IPS-NIHi7 (cell line): ENCODE measurements around the gene PAX7.
A peak's percentile ranks its signal among the peaks of the same experiment; 100 is the strongest.
"Not testable (repeated sequence)": the region's sequence is repeated elsewhere in the genome, so short reads cannot be mapped to it uniquely, and the experiment has no call there.

Source experiments
- DNase-seq: peaks from one replicate; pipeline ENCODE4 v3.0.0; 2012; ENCODE audit warnings: mixed read lengths; ENCODE audit errors: extremely low spot score

PAX7 gene

DNA sequence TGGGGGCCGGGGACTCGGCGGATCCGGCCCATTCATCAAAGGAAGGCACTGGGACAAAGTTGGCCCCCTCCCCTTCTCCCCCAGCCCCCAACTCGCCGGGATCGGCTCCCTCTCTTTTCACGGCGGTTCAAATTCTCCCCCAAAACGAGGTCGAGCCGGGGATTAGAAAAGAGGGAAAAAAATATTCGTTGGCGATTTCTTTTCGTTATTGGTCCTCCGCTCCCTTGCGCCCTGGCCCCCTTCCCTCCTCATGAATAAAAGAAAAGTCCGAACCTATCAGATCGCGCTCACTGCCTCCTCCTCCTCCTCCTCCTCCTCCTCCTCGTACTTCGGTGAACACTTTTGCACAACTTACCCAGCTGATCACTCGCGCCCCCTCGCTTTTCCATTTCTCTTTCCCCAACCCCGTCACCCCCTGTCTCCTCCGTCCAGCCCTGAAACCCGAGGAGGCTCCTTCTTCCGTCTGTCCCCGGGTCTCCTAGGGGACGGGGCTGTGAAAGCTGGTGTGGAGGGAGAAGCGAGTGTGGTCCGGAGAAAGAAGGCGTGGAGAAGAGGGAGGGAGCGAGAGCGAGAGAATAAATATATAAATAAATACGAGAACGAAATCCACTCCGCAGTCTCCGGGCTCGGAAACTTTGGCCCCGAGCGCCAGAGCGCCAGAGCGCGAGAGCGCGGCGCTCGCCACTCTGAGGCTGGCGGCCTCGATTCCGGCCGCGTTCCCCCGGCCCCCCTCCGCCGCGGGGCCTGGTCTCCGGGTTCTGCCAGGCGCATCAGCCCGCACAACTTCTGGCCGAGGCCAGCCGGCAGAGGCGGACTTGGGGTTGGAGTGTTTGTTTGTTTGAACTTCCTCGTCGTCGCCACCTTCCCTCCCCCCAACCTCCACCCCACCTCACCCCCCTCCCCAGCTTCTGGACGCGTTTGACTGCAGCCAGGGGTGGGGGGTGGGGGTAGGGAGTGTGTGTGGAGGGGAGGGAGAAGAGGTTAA, at the start of gene PAX7:
Gene PAX7, plus strand, starts transcription at position 336 of the 985 bp plus-strand sequence. CDS start 758 bp downstream, outside the sequence.
- DNase-seq = peak; percentile 69

- peak; percentile 85 for DNase-seq
These were observed 49.2 kb upstream of the PAX7 start for GRCh38 chr1:18581420-18581880.

DNA sequence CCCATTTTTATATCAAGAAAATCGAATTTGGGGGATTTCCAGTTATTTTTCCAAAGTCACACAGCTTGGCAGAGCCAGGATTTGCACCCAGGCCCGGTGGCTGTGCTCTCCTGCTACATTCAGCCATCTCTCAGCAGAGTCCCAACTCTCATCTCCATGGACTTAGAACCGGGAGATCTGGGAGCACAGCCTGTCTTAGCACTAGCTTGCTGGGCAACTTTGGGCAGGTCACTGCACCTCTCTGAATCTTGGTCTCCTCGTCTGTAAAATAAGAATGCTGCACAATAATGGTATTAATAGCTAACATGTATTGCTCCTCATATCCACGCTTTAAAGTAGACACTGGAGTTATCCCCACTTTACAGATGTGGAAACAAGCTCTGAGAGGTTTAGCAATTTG, 47.8 kb upstream of the PAX7 start:
- no peak for DNase-seq

DNA sequence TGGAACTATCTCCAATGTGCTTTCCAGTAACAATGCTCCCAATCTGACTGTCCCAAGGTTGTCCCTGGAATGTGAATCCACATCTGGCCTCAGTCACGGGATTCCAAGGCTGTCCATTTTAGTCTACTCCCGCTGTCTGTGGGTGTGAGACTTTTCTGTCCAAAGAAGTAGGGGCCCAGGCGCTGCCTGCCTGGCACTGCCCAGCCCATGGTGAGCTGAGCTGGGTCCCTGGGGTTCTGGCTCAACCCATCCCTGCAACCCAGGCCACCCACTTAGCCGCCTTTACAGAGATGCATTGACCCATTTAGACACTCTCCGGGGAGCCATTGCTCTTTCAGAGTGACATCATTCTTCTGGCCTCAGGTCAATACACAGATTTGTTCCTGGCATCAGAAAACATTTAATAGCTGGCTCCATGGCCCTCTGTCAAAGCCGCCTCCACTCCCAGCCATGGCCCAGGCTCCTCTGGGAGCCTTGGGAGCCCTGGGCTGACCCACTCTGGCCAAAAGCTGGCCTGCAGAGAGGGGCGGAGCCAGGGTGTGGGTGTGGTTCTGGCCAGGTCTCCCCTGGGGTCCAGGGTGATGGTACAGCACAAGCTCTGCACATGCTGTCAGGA, 47.2 kb upstream of the PAX7 start:
- no peak for DNase-seq

DNA sequence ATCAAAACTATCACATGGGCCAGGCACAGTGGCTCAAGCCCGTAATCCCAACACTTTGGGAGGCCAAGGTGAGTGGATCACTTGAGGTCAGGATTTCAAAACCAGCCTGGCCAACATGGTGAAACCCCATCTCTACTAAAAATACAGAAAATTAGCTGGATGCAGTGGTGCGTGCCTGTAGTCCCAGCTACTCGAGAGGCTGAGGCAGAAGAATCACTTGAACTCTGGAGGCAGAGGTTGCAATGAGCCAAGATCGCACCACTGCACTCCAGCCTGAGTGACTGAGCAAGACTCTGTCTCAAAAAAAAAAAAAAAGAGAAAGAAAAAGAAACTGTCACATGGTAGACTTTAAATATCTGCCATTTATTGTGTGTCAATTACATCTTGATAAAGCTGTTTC, 44.6 kb upstream of the PAX7 start:
- not testable (repeated sequence) for DNase-seq

- no peak for DNase-seq
These were observed 42.6 kb upstream of the PAX7 start for GRCh38 chr1:18588093-18588492.

- no peak for DNase-seq
These were observed 38.3 kb upstream of the PAX7 start for GRCh38 chr1:18592368-18592767.

DNA sequence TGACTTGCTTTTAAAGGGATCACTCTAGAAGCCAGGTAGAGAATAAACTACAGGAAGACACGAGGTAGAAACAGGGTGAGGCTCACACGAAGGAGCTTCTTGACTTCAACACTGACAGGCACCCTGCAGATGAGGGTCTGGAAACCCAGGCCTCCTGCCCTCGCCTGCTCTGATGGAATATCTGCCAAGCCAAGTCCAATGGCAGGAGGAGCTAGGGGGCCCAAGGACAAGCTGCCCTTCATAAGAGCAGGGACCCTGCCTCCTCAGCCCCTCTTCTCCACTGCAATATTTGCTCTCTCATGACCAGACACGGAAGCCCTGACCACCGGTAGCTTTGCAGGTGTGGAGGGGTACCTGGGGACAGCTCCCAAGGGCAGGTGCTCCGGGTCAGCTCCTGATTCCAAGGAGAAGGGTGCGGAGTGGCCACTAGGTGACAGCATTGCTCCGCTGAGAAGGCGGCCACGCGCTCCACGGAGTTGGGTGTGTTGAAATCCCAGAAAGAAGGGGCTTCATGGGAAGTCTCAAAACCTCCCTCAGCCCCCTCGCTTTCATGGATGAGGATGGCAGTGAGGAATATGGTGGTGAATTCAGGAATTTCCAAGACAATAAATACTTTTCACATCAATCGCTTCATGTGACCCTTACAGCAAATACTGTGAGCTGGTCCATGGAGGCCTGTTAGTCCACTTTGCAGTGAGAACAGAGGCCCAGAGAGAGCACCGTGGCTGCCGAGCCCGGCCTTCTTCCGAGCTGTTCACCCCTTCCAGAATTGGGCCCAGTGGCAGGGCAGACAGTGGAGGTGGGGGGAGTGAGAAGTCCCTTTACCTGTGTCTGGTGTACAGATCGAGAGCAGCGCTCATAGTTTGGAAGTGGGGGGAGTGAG, 33.2 kb upstream of the PAX7 start:
- peak; percentile 80 for DNase-seq

- DNase-seq = no peak
These were observed 31.6 kb upstream of the PAX7 start for GRCh38 chr1:18599086-18599485.

- DNase-seq = no peak
These were observed 30.9 kb upstream of the PAX7 start for GRCh38 chr1:18599704-18600103.

DNA sequence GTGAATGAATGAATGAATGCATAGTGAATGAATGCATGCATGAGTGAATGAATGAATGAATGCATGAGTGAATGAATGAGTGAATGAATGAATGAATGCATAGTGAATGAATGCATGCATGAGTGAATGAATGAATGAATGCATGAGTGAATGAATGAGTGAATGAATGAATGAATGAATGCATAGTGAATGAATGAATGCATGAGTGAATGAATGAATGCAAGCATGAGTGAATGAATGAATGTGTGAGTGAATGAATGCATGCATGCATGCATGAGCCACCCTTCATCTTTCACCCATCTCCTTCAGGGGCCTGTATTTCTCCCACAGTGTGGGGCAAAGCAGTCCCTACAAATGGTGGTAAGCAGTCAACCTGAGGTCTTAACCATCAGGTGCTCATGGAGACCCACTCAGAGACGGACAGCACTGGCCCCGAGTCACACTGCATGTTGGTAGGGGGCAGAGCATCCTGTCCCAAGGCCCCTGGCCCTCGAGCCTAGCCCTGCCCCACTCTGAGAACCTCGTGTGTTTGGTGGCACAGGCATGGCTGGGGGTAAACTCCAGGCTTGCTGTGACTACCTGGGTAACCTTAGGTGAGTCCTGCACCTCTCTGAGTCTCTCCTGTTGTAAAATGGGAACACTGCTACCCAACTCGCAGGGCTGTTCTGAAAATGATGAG, 28.0 kb upstream of the PAX7 start:
- DNase-seq = no peak

DNA sequence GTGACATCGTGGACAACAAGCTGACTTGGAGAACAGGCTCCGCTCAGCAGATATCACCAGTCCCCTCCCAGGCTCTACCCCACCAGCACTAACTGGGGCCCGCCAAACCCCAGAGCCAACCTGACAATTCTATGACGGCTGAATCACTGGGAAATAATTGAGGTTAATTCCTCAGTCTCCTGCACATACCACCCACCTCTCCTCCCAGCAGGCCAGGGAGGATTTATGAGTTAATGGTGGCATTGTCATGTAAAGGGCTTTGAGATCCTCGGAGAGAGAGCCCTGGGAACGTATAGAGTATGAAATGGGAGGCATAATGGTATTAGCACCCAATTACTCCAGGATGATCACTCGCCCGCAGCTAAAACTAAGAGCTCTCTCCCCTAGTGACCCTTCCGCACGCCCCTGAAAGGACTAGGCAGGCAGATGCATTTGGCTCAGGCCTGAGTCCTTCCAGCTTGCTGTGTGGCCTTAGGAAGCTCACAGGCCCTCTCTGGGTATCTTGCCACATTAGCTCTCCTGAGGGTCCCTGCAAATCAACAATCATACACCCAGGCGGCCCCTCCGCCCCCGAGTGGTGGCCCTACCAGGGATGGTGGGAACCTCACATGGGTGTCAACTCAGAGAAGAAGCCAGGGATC, 27.3 kb upstream of the PAX7 start:
- no peak for DNase-seq

GRCh38 chr1:18606443-18607288, 24.0 kb upstream of the PAX7 start:
- DNase-seq = no peak

DNA sequence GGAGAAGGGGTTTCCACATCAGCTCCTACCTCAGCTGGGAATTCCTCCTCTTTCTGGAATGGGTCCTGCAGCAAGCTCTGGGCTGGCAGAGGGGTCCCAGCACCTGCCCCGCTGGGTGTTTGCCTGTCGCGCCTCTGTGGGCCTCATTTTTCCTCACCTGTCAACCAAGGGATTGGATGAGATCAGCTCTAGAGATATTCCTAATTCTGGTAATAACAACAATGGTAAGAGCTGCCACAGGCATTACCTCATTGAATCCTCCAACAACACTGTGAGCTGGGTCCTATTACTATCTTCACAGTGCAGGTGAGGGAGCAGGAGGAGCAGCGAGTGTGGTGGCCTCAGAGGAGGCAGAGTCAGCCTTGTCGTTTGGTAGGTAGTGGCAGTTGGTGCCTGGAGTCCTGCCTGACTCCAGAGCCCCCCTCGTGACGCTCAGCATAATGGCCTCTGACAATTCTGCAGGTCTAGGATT, 23.3 kb upstream of the PAX7 start:
- no peak for DNase-seq

GRCh38 chr1:18608534-18608933, 22.1 kb upstream of the PAX7 start:
- no peak for DNase-seq

DNA sequence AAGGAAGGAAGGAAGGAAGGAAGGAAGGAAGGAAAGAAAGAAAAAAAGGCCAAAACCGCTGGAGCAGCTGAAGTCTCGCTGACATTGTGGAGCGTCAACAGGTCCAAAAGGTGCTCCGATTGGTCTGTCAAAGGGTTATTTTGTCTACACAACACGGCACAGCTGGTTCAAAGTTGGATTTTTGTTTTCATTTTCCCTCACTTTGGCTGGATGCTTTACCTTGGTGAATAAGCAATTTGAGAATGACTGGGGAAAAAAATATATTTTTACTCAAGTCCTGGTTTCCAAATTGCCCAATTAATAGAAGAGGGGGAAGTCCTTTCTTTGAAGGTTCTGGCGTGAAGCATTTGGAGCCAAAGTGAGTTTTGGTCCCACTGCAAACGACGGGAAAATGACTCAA, 19.3 kb upstream of the PAX7 start:
- no peak for DNase-seq

DNA sequence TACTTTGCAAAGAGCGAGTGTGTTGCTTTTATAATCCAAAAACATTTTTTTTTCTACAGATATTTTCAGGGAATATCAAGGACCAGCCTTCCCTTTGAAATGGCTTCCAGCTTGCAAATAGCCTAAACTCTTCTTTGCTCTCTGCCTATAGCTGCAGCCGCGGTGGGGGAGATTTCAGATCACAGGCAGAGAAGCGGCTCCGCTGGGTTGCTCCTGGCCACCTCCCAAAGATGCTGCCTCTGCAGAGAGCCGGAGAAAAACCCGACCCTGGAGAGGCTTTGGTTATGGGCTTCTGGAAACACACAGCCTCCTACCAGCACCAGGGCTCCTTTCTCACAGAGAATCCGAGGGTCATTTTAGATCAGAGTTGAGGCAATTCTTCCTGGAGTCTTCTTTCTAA, 18.6 kb upstream of the PAX7 start:
- no peak for DNase-seq

GRCh38 chr1:18614069-18614735, 16.4 kb upstream of the PAX7 start:
- DNase-seq = no peak
